HepG2 (cell line): Measurements from ENCODE around the gene FRAS1. TPM values are rescaled to one million over a fixed set of nuclear protein-coding genes. Genes with fewer than 3 reads are reported as not detected.
"Not testable (repeated sequence)": the region's sequence is repeated elsewhere in the genome, so short reads cannot be mapped to it uniquely, and the experiment has no call there.

Experiments used
- ATAC-seq: fragments of 200-7000 bp; cut with Tn5 transposase; 3 replicates; pipeline ENCODE4 v1.9.1; 2020; ENCODE audit warnings: mild to moderate bottlenecking, moderate library complexity
- BruUV-seq: library from RNA; stranded (reverse); fragments of 400-500 nt; replicated peaks from 2 replicates; lab custom pipeline; 2021; lab: Mats Ljungman, UMichigan
- CTCF ChIA-PET: fragments of 300-600 bp; formaldehyde crosslinking; extraction: SDS; loops from one replicate; lab custom pipeline; 2021; ENCODE audit warnings: low total read pairs, inconsistent platforms, low intra/inter-chr PET ratio; lab: Yijun Ruan, JAX
- POLR2A ChIA-PET: fragments of 350-600 bp; sonication (Branson Sonifier 250); formaldehyde crosslinking; loops from one replicate; lab custom pipeline; 2020; ENCODE audit warnings: antibody characterized with exemption, inconsistent platforms; lab: Yijun Ruan, JAX
- DNase-seq: peaks from one replicate; pipeline ENCODE4 v3.0.0-alpha.2; 2015; ENCODE audit warnings: low spot score
- FAIRE-seq: peaks from 3 replicates; lab custom pipeline; 2011; peaks lifted over from hg19 to GRCh38; lab: Jason Lieb, UNC
- H2AFZ ChIP-seq: one replicate; pipeline ENCODE4 v1.6.1; 2011; ENCODE audit warnings: low read length, inconsistent platforms
- H3K27ac ChIP-seq: fragments of 300-600 bp; 3 replicates; pipeline ENCODE4 v1.8.0; 2011; ENCODE audit warnings: mixed run types, mild to moderate bottlenecking, mixed read lengths, low read length, inconsistent platforms; ENCODE audit not compliant: insufficient read depth; ENCODE audit errors: extremely low read length
- H3K27me3 ChIP-seq, 2 experiments: fragments of 200-600 bp in 1 of 2; 2 replicates in 1 of 2; 3 replicates in 1 of 2; pipeline versions ENCODE4 v1.6.0 to v1.8.0; 2011; ENCODE audit warnings: low read length in 2 of 2, mild to moderate bottlenecking in 2 of 2, moderate library complexity in 2 of 2, inconsistent platforms in 1 of 2; ENCODE audit not compliant: insufficient read depth in 2 of 2, control insufficient read depth in 1 of 2
- H3K36me3 ChIP-seq, 2 experiments: fragments of 200-600 bp in 1 of 2; replicated peaks in 1 of 2; 2 replicates in 1 of 2; 3 replicates in 1 of 2; pipeline versions ENCODE4 v1.5.1 to v1.8.0; 2011; ENCODE audit warnings: low read length in 2 of 2, inconsistent platforms in 1 of 2; ENCODE audit not compliant: insufficient read depth in 2 of 2, control insufficient read depth in 1 of 2
- H3K4me1 ChIP-seq: 2 replicates; pipeline ENCODE4 v1.5.1; 2012; ENCODE audit warnings: low read length, inconsistent platforms; ENCODE audit not compliant: insufficient read depth
- H3K4me2 ChIP-seq: 2 replicates; pipeline ENCODE4 v1.6.0; 2011; ENCODE audit warnings: low read depth, low read length, inconsistent platforms
- H3K4me3 ChIP-seq, 3 experiments: fragments of 200-600 bp in 1 of 3; sonication (generic), shearing (Covaris generic) in 1 of 3; replicated peaks in 1 of 3; 2 replicates each; pipeline ENCODE4 v1.5.1; 2011 to 2016; ENCODE audit warnings: low read length in 3 of 3, inconsistent platforms in 2 of 3, low read depth in 2 of 3, mild to moderate bottlenecking in 2 of 3, control low read depth in 1 of 3, mixed read lengths in 1 of 3; ENCODE audit not compliant: insufficient read depth in 1 of 3
- H3K79me2 ChIP-seq: one replicate; pipeline ENCODE4 v1.6.1; 2011; ENCODE audit warnings: low read length, inconsistent platforms; ENCODE audit not compliant: insufficient read depth
- H3K9ac ChIP-seq: 2 replicates; pipeline ENCODE4 v1.6.0; 2011; ENCODE audit warnings: mild to moderate bottlenecking, low read depth, low read length, inconsistent platforms; ENCODE audit not compliant: insufficient read depth
- H3K9me3 ChIP-seq: 2 replicates; pipeline ENCODE4 v1.5.1; 2012; ENCODE audit warnings: mild to moderate bottlenecking, low read length
- H4K20me1 ChIP-seq: 2 replicates; pipeline ENCODE4 v1.6.0; 2011; ENCODE audit warnings: inconsistent platforms, mild to moderate bottlenecking, low read length, moderate library complexity; ENCODE audit not compliant: insufficient read depth
- RAD21 ChIP-seq: fragments of 450-650 bp; formaldehyde crosslinking; IDR thresholded peaks from 2 replicates; pipeline ENCODE4 v1.5.0; 2020; ENCODE audit warnings: mild to moderate bottlenecking
- ZFP41 ChIP-seq: sonication (generic); formaldehyde crosslinking; IDR thresholded peaks from 2 replicates; pipeline ENCODE4 v1.4.0; 2020; ENCODE audit warnings: mild to moderate bottlenecking, missing genetic modification reagents, borderline replicate concordance
- ZNF460 ChIP-seq: sonication (generic); formaldehyde crosslinking; IDR thresholded peaks from 2 replicates; pipeline ENCODE4 v1.5.1; 2020; ENCODE audit warnings: missing genetic modification reagents, mild to moderate bottlenecking, borderline replicate concordance
- WGBS: methylation state at CpG from one replicate; pipeline ENCODE4 v1.1.6; 2017; ENCODE audit warnings: low lambda C conversion rate; 5-methylcytosine and 5-hydroxymethylcytosine counted together
- in situ Hi-C: cut with HindIII; loops from 2 replicates; pipeline ENCODE4 v1.10.0; 2017; ENCODE audit warnings: low pct_unique_long_range_greater_than_20kb; ENCODE audit not compliant: extremely low pct_ligation_motif_present
- intact Hi-C: fragments of 100-400 bp; cut with micrococcal nuclease; formaldehyde crosslinking; loops from one replicate; pipeline ENCODE4 v1.10.0; 2022; ENCODE audit not compliant: unreplicated experiment
- polyA plus RNA-seq, 8 experiments: library from polyadenylated mRNA; depleted of rRNA in 3 of 8; stranded (reverse) in 7 of 8; unstranded in 1 of 8; fragments of >200 nt; fragmentation: Illumina TruSeq in 4 of 8; extraction: Trizol in 4 of 8; gene quantifications; 2 replicates each; pipeline versions ENCODE4 v1.2.1 to v1.2.3, GENCODE V29; 2011 to 2016; ENCODE audit warnings: low read depth in 4 of 8, missing spikeins in 1 of 8, mixed read lengths in 1 of 8; ENCODE audit not compliant: insufficient read depth in 1 of 8
- total RNA-seq, 5 experiments: library from RNA; depleted of rRNA; stranded (reverse); fragments of >200 nt; fragmentation: Illumina TruSeq; extraction: Trizol; gene quantifications; 2 replicates each; pipeline ENCODE4 v1.2.3, GENCODE V29; 2016; ENCODE audit warnings: low read depth in 1 of 5

Gene FRAS1
- total and polyA plus RNA-seq, 2 of the 13 experiments (the other 11 are each of a cell fraction or from before 2014, with no cell fraction given): 22.5 to 31.6 TPM

- ChIA-PET CTCF (no interaction called here), POLR2A (no interaction called here)
- ATAC-seq (no peak), DNase-seq (no peak), FAIRE-seq (no peak)
- no peaks in the 10 kb centered on the region for H4K20me1 ChIP-seq
- peaks cover 3% of the 10 kb centered on the region for H3K79me2 ChIP-seq
- H3K4me1 ChIP-seq: no peaks in the 10 kb centered on the region; the same call in 1 of the 2 replicates
- no peak overlapping the region for H3K4me2 ChIP-seq
- H2AFZ ChIP-seq: no peak overlapping the region
- H3K27ac ChIP-seq: no peak overlapping the region
- intact Hi-C loops (no loop called here), in situ Hi-C loops (no loop called here)
- no peak overlapping the region for H3K9ac ChIP-seq
- TF ChIP-seq RAD21 (no peak), ZNF460 (no peak), ZFP41 (CRISPR knock-in tag) (no peak)
- H3K4me3 ChIP-seq: no peak overlapping the region
- no TSS peak for BruUV-seq
- 89% methylated on average over 3 of the region's 3 CpGs for WGBS
- no peaks in the 10 kb centered on the region for H3K27me3 ChIP-seq
- H3K36me3 ChIP-seq: no peaks in the 10 kb centered on the region; a peak in 2 of 5 replicates
- no peaks in the 10 kb centered on the region for H3K9me3 ChIP-seq
These were observed 34.4 kb downstream of the FRAS1 start for GRCh38 chr4:78091534-78091933.

GRCh38 chr4:78092350-78092749 is 35.2 kb downstream of the FRAS1 start:
- in situ Hi-C loops, H3K27ac ChIP-seq, H3K9me3 ChIP-seq, BruUV-seq, CTCF ChIA-PET, intact Hi-C loops, FAIRE-seq, H3K4me3 ChIP-seq, H2AFZ ChIP-seq, H3K79me2 ChIP-seq, H3K36me3 ChIP-seq, H3K4me2 ChIP-seq, DNase-seq, H3K9ac ChIP-seq, POLR2A ChIA-PET, H3K4me1 ChIP-seq, H3K27me3 ChIP-seq, ATAC-seq, H4K20me1 ChIP-seq: not testable (repeated sequence)
- WGBS: 86% methylated on average over 5 of the region's 5 CpGs
